ENCODE measurements around the gene PKIG. TPM values are rescaled to one million over a fixed set of nuclear protein-coding genes. Genes with fewer than 3 reads are reported as not detected.

The PKIG gene
- total and polyA plus RNA-seq, 2 of the 8 experiments (the other 6 are each of a cell fraction or from before 2014, with no cell fraction given) = 26.7 to 34.3 TPM

DNA sequence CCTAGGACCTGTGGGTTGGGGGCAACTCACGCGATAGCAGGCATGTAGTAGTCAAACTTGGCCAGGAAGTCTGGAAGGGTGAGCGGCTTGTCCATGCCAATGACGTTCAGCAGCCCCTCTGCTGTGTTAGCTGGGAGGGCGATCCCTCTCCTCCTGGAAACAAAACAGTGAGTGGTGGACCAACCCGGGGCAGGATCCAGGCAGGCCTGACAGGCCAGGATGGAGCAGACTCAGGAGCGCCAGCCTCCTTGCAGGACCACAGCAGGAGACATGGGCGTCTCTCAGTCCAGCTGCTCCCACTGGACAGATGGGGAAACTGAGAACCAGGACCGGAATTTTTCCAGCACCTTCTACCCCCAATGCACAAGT is 46.6 kb downstream of the PKIG start:
- no peak overlapping the region for H3K4me3 ChIP-seq (ENCODE audit: extremely low read depth in 1 of 4, insufficient read depth in 2 of 4, low read depth in 3 of 4, low read length in 4 of 4)
- POLR2A ChIA-PET (ENCODE audit: partially characterized antibody) = interaction anchor here (0.6 kb wide), 1 partner anchor 20 kb away, joined by 3 read pairs; no protein-coding TSS in a partner anchor

More for the DNA sequence above, 46.6 kb downstream of the PKIG start:
- Histone ChIP-seq H3K23me2 (ENCODE audit: low read depth, low read length) (no peaks in the 10 kb centered on the region), H2BK120ac (replicated peaks; ENCODE audit: low read depth, low read length) (no peak overlapping the region), H2AFZ (ENCODE audit: low read length) (no peak overlapping the region), H2BK20ac (ENCODE audit: low read length) (no peak overlapping the region), H3K4ac (replicated peaks; ENCODE audit: insufficient read length, low read depth, low read length) (no peak overlapping the region), H3K9ac (replicated peaks in 1 of 4; ENCODE audit: extremely low read depth in 1 of 4, low read depth in 3 of 4, low read length in 3 of 4) (no peak overlapping the region), H2BK5ac (ENCODE audit: low read depth, low read length) (no peak overlapping the region), H4K5ac (ENCODE audit: insufficient read length, low read depth, low read length) (no peak overlapping the region), H3K4me2 (ENCODE audit: insufficient read depth in 1 of 2, low read depth in 2 of 2, low read length in 2 of 2) (no peak overlapping the region), H2BK12ac (ENCODE audit: low read depth, low read length) (no peak overlapping the region), H3K79me1 (ENCODE audit: low read depth, low read length) (no peaks in the 10 kb centered on the region; the same call in 1 of the 2 replicates), H3K27ac (ENCODE audit: low read depth, low read length) (no peak overlapping the region), H3K23ac (ENCODE audit: insufficient read length) (no peak overlapping the region), H3K27me3 (replicated peaks in 1 of 4; ENCODE audit: control insufficient read depth in 3 of 4, extremely low read depth in 1 of 4, insufficient read depth in 3 of 4, low read length in 3 of 4) (no peaks in the 10 kb centered on the region), H3K4me1 (replicated peaks in 1 of 4; ENCODE audit: control insufficient read depth in 3 of 4, insufficient read depth in 4 of 4, low read length in 3 of 4) (peaks cover 0 to 3% (median 0%) of the 10 kb centered on the region in 4 experiments; a peak in 3 of 7 replicates), H4K8ac (ENCODE audit: extremely low read depth, insufficient read depth, low read length) (0 out of 2 replicates have a peak overlapping the region, but pooled peaks have one; percentile 16), H3K14ac (ENCODE audit: insufficient read length) (no peak overlapping the region), H4K20me1 (replicated peaks in 1 of 2; ENCODE audit: control insufficient read depth in 1 of 2, insufficient read depth in 2 of 2, low read length in 2 of 2) (peaks cover 0 to 7% of the 10 kb centered on the region in 2 experiments), H3K9me3 (ENCODE audit: insufficient read depth in 2 of 2, low read depth in 1 of 2, low read length in 1 of 2) (no peaks in the 10 kb centered on the region), H3K79me2 (ENCODE audit: control insufficient read depth in 1 of 2, insufficient read depth in 2 of 2, low read length in 2 of 2) (no peaks in the 10 kb centered on the region), H3K56ac (replicated peaks; ENCODE audit: insufficient read length, low read depth, low read length) (no peak overlapping the region), H3K36me3 (ENCODE audit: control insufficient read depth in 2 of 4, insufficient read depth in 4 of 4, low read length in 3 of 4) (peaks cover 0 to 5% (median 0%) of the 10 kb centered on the region in 4 experiments; a peak in 1 of 8 replicates), H4K91ac (replicated peaks; ENCODE audit: insufficient read length, low read length) (no peak overlapping the region), H2AK5ac (ENCODE audit: low read depth, low read length) (no peak overlapping the region), H2BK15ac (ENCODE audit: low read length) (peak overlapping the region; percentile 72; the same call in 1 of the 2 replicates), H3K18ac (ENCODE audit: extremely low read depth, low read length) (no peak overlapping the region; the same call in 1 of the 2 replicates)
- FAIRE-seq (no peak), DNase-seq (ENCODE audit: low read depth in 1 of 2, low spot score in 2 of 2) (no peak)
- WGBS, 2 experiments (ENCODE audit: extremely low coverage in 1 of 2, insufficient coverage in 1 of 2, insufficient read length in 1 of 2, insufficient replicate concordance in 2 of 2, low coverage in 1 of 2, low lambda C conversion rate in 2 of 2, missing lambda C conversion rate in 1 of 2) = 87% methylated on average over 7 of the region's 9 CpGs; no CpG with 5 or more reads in 1 of the 2 experiments
- CTCF ChIA-PET (ENCODE audit: partially characterized antibody) = interaction anchor here (0.7 to 2.5 kb wide), 6 partner anchors 11 to 198 kb away, joined by 3 to 11 read pairs (median 4); no protein-coding TSS in a partner anchor
- TF ChIP-seq JUND (IDR thresholded peaks at IDR 0.05; ENCODE audit: low read length) (no peak), SP2 (IDR thresholded peaks at IDR 0.05; ENCODE audit: low read length) (no peak), SIRT6 (IDR thresholded peaks at IDR 0.05; ENCODE audit: low read length) (no peak), TBP (IDR thresholded peaks at IDR 0.05; ENCODE audit: low read depth, low read length) (no peak)
- TF ChIP-seq, protein P1, sequence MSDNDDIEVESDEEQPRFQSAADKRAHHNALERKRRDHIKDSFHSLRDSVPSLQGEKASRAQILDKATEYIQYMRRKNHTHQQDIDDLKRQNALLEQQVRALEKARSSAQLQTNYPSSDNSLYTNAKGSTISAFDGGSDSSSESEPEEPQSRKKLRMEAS (IDR thresholded peaks at IDR 0.05) = no peak
- TF ChIP-seq, protein P2, sequence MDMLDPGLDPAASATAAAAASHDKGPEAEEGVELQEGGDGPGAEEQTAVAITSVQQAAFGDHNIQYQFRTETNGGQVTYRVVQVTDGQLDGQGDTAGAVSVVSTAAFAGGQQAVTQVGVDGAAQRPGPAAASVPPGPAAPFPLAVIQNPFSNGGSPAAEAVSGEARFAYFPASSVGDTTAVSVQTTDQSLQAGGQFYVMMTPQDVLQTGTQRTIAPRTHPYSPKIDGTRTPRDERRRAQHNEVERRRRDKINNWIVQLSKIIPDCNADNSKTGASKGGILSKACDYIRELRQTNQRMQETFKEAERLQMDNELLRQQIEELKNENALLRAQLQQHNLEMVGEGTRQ (IDR thresholded peaks at IDR 0.05; ENCODE audit: low read length) = no peak
